Activated CD4-positive, alpha-beta memory T cell treated with anti-CD3 and anti-CD28 coated beads for 36 hours (primary cell): Measurements from ENCODE around the gene SLX1A. TPM values are rescaled to one million over a fixed set of nuclear protein-coding genes. Genes with fewer than 3 reads are reported as not detected.
"Not testable (repeated sequence)": the region's sequence is repeated elsewhere in the genome, so short reads cannot be mapped to it uniquely, and the experiment has no call there.

Experiments used
- CTCF ChIA-PET: fragments of 350-600 bp; sonication (Branson Sonifier 250); formaldehyde crosslinking; loops from one replicate; lab custom pipeline; 2021; ENCODE audit warnings: antibody characterized with exemption, inconsistent platforms; lab: Charles Lee
- POLR2A ChIA-PET: fragments of 350-600 bp; sonication (Branson Sonifier 250); formaldehyde crosslinking; loops from one replicate; lab custom pipeline; 2021; ENCODE audit warnings: antibody characterized with exemption; lab: Charles Lee
- DNase-seq: peaks from one replicate; pipeline ENCODE4 v3.0.0-alpha.2; 2020
- H3K27ac Mint-ChIP-seq: one replicate; pipeline ENCODE4 v1.8.0; 2021; ENCODE audit warnings: mixed read lengths
- H3K27me3 Mint-ChIP-seq: one replicate; pipeline ENCODE4 v1.8.0; 2021; ENCODE audit warnings: mixed read lengths
- H3K36me3 Mint-ChIP-seq: one replicate; pipeline ENCODE4 v1.8.0; 2021; ENCODE audit warnings: mixed read lengths
- H3K4me1 Mint-ChIP-seq: one replicate; pipeline ENCODE4 v1.8.0; 2021; ENCODE audit warnings: low read depth, mixed read lengths
- H3K4me3 Mint-ChIP-seq: one replicate; pipeline ENCODE4 v1.8.0; 2021; ENCODE audit warnings: mild to moderate bottlenecking, mixed read lengths
- H3K9me3 Mint-ChIP-seq: one replicate; pipeline ENCODE4 v1.8.0; 2021; ENCODE audit warnings: mixed read lengths
- intact Hi-C: fragments of 100-400 bp; cut with micrococcal nuclease; formaldehyde crosslinking; loops from one replicate; pipeline ENCODE4 v1.15.1; 2023
- total RNA-seq, 2 experiments: library from RNA; stranded (reverse); gene quantifications; one replicate each; pipeline ENCODE4 v1.2.3, GENCODE V29; 2021

The SLX1A gene
- total RNA-seq, 2 experiments from 2014 or later: 98.8 to 99.9 TPM

GRCh38 chr16:30205541-30206236 lies 12.0 kb downstream of the SLX1A start:
- CTCF ChIA-PET, H3K27me3 Mint-ChIP-seq, H3K9me3 Mint-ChIP-seq, H3K4me3 Mint-ChIP-seq, H3K4me1 Mint-ChIP-seq, H3K27ac Mint-ChIP-seq, POLR2A ChIA-PET, H3K36me3 Mint-ChIP-seq, intact Hi-C loops: not testable (repeated sequence)
- peak; percentile 8 for DNase-seq

GRCh38 chr16:30206252-30206651 lies 12.6 kb downstream of the SLX1A start:
- H3K27ac Mint-ChIP-seq, DNase-seq, POLR2A ChIA-PET, H3K27me3 Mint-ChIP-seq, H3K9me3 Mint-ChIP-seq, H3K36me3 Mint-ChIP-seq, H3K4me3 Mint-ChIP-seq, intact Hi-C loops, CTCF ChIA-PET, H3K4me1 Mint-ChIP-seq: not testable (repeated sequence)

- H3K36me3 Mint-ChIP-seq, H3K4me1 Mint-ChIP-seq, H3K27ac Mint-ChIP-seq, intact Hi-C loops, H3K27me3 Mint-ChIP-seq, H3K4me3 Mint-ChIP-seq, CTCF ChIA-PET, POLR2A ChIA-PET, H3K9me3 Mint-ChIP-seq: not testable (repeated sequence)
- DNase-seq: peak; percentile 8
Measured at GRCh38 chr16:30207063-30207704, 13.5 kb downstream of the SLX1A start.

- POLR2A ChIA-PET, CTCF ChIA-PET, H3K9me3 Mint-ChIP-seq, H3K27me3 Mint-ChIP-seq, intact Hi-C loops, H3K4me3 Mint-ChIP-seq, H3K27ac Mint-ChIP-seq, H3K36me3 Mint-ChIP-seq, H3K4me1 Mint-ChIP-seq: not testable (repeated sequence)
- peak; percentile 48 for DNase-seq
Measured at GRCh38 chr16:30209032-30209431, 15.4 kb downstream of the SLX1A start.

- DNase-seq, H3K4me1 Mint-ChIP-seq, H3K27me3 Mint-ChIP-seq, POLR2A ChIA-PET, H3K27ac Mint-ChIP-seq, H3K36me3 Mint-ChIP-seq, H3K4me3 Mint-ChIP-seq, CTCF ChIA-PET, H3K9me3 Mint-ChIP-seq, intact Hi-C loops: not testable (repeated sequence)
Measured at GRCh38 chr16:30211414-30211813, 17.7 kb downstream of the SLX1A start.

- H3K27ac Mint-ChIP-seq, H3K27me3 Mint-ChIP-seq, DNase-seq, H3K9me3 Mint-ChIP-seq, CTCF ChIA-PET, H3K4me3 Mint-ChIP-seq, POLR2A ChIA-PET, H3K36me3 Mint-ChIP-seq, H3K4me1 Mint-ChIP-seq, intact Hi-C loops: not testable (repeated sequence)
Measured at GRCh38 chr16:30217082-30217481, 23.4 kb downstream of the SLX1A start.

Other genes with a start within 250 kb of the SLX1A start
- 10 to 100 TPM; 57.1 to 64.8 TPM for gene TMEM219, start 231.8 kb upstream of the SLX1A start, total RNA-seq
- gene TAOK2, start 220.0 kb upstream of the SLX1A start, total RNA-seq: 10 to 100 TPM; 27.2 to 28.2 TPM
- 10 to 100 TPM; 40.5 to 40.6 TPM for gene HIRIP3, start 198.3 kb upstream of the SLX1A start, total RNA-seq
- gene INO80E, start 197.6 kb upstream of the SLX1A start, total RNA-seq: 10 to 100 TPM; 84.1 to 94.0 TPM
- gene DOC2A, start 182.8 kb upstream of the SLX1A start, total RNA-seq: under 1 TPM; 0.33 to 0.34 TPM
- not detected for gene C16orf92, start 170.7 kb upstream of the SLX1A start, total RNA-seq
- 1 to 10 TPM; 5.0 TPM for gene TLCD3B, start 162.6 kb upstream of the SLX1A start, total RNA-seq
- 1,000 to 10,000 TPM; 1,724 to 1,734 TPM for gene ALDOA, start 128.1 kb upstream of the SLX1A start, total RNA-seq
- 100 to 1,000 TPM; 121 to 133 TPM for gene PPP4C, start 117.9 kb upstream of the SLX1A start, total RNA-seq
- 1 to 10 TPM; 2.3 to 2.9 TPM for gene TBX6, start 102.0 kb upstream of the SLX1A start, total RNA-seq
- 10 to 100 TPM; 32.5 to 36.9 TPM for gene YPEL3, start 97.7 kb upstream of the SLX1A start, total RNA-seq
- 1 to 10 TPM; 5.3 to 9.9 TPM for gene GDPD3, start 80.3 kb upstream of the SLX1A start, total RNA-seq
- 10 to 100 TPM; 85.5 to 93.1 TPM for gene MAPK3, start 70.7 kb upstream of the SLX1A start, total RNA-seq
- gene CORO1A, start 10.3 kb upstream of the SLX1A start, total RNA-seq: 1,000 to 10,000 TPM; 1,027 to 1,051 TPM
- 100 to 1,000 TPM; 156 to 159 TPM for gene BOLA2B, start 209 bp upstream of the SLX1A start, total RNA-seq
- 10 to 100 TPM; 14.2 to 15.2 TPM for gene SULT1A3, start 5.4 kb downstream of the SLX1A start, total RNA-seq
- gene NPIPB13, start 54.6 kb downstream of the SLX1A start, total RNA-seq: 10 to 100 TPM in 1 of 2 experiments, 1 to 10 TPM in 1; 6.5 to 11.9 TPM
- gene CD2BP2, start 161.4 kb downstream of the SLX1A start, total RNA-seq: 10 to 100 TPM; 60.7 to 61.4 TPM
- gene TBC1D10B, start 176.6 kb downstream of the SLX1A start, total RNA-seq: 10 to 100 TPM; 54.7 to 54.8 TPM
- gene MYL11, start 180.9 kb downstream of the SLX1A start, total RNA-seq: 1 to 10 TPM in 1 of 2 experiments, under 1 TPM in 1; 0.83 to 1.6 TPM
- 100 to 1,000 TPM; 199 to 202 TPM for gene SEPTIN1, start 188.7 kb downstream of the SLX1A start, total RNA-seq
- 10 to 100 TPM; 13.1 to 13.6 TPM for gene ZNF48, start 201.5 kb downstream of the SLX1A start, total RNA-seq
- gene ZNF771, start 213.7 kb downstream of the SLX1A start, total RNA-seq: 1 to 10 TPM; 5.4 to 5.7 TPM
- gene DCTPP1, start 236.2 kb downstream of the SLX1A start, total RNA-seq: 10 to 100 TPM; 87.5 to 96.6 TPM